Trophoblast cell (in vitro differentiated cells and primary cell): ENCODE results near the gene EIF5A.

Source experiments
- DNase-seq, 2 donors: peaks; one replicate each; pipeline ENCODE4 v3.0.0-alpha.2; 2016
- H2AFZ ChIP-seq: 2 replicates; pipeline ENCODE4 v1.6.1; 2013; ENCODE audit warnings: low read length, moderate library complexity, mild to moderate bottlenecking; ENCODE audit not compliant: insufficient read depth, poor library complexity
- H2AK5ac ChIP-seq: 2 replicates; pipeline ENCODE4 v1.6.1; 2013; ENCODE audit warnings: mild to moderate bottlenecking, low read length
- H2BK120ac ChIP-seq: 2 replicates; pipeline ENCODE4 v1.6.1; 2013; ENCODE audit warnings: low read length, mild to moderate bottlenecking, moderate library complexity; ENCODE audit not compliant: insufficient read depth, poor library complexity
- H2BK12ac ChIP-seq: 2 replicates; pipeline ENCODE4 v1.6.1; 2013; ENCODE audit warnings: mild to moderate bottlenecking, low read length, moderate library complexity
- H2BK5ac ChIP-seq: 2 replicates; pipeline ENCODE4 v1.6.1; 2013; ENCODE audit warnings: low read length, low read depth, moderate library complexity, mild to moderate bottlenecking; ENCODE audit not compliant: poor library complexity
- H3K14ac ChIP-seq: 2 replicates; pipeline ENCODE4 v1.6.1; 2013; ENCODE audit warnings: mild to moderate bottlenecking, low read length
- H3K18ac ChIP-seq: 2 replicates; pipeline ENCODE4 v1.6.1; 2013; ENCODE audit warnings: mild to moderate bottlenecking, low read length
- H3K23ac ChIP-seq: 2 replicates; pipeline ENCODE4 v1.6.1; 2013; ENCODE audit warnings: low read length
- H3K27ac ChIP-seq: 2 replicates; pipeline ENCODE4 v1.5.1; 2013; ENCODE audit warnings: low read depth, mild to moderate bottlenecking, inconsistent platforms, low read length, moderate library complexity
- H3K27me3 ChIP-seq: 2 replicates; pipeline ENCODE4 v1.6.1; 2013; ENCODE audit warnings: inconsistent platforms, mild to moderate bottlenecking, low read length, moderate library complexity; ENCODE audit not compliant: insufficient read depth
- H3K36me3 ChIP-seq, 2 experiments: 1 replicate in 1 of 2; 2 replicates in 1 of 2; pipeline ENCODE4 v1.6.1; 2013; ENCODE audit warnings: low read length in 2 of 2, mild to moderate bottlenecking in 2 of 2, moderate library complexity in 1 of 2; ENCODE audit not compliant: insufficient read depth in 2 of 2, control insufficient read depth in 1 of 2
- H3K4ac ChIP-seq: 2 replicates; pipeline ENCODE4 v1.6.1; 2013; ENCODE audit warnings: low read depth, mild to moderate bottlenecking, low read length, moderate library complexity
- H3K4me1 ChIP-seq, 2 experiments: 1 replicate in 1 of 2; 2 replicates in 1 of 2; pipeline ENCODE4 v1.6.1; 2013; ENCODE audit warnings: low read length in 2 of 2, mild to moderate bottlenecking in 2 of 2, moderate library complexity in 1 of 2; ENCODE audit not compliant: insufficient read depth in 2 of 2, control insufficient read depth in 1 of 2
- H3K4me2 ChIP-seq: 2 replicates; pipeline ENCODE4 v1.6.1; 2013; ENCODE audit warnings: inconsistent platforms, mild to moderate bottlenecking, low read length, moderate library complexity
- H3K4me3 ChIP-seq: 2 replicates; pipeline ENCODE4 v1.5.1; 2013; ENCODE audit warnings: mild to moderate bottlenecking, low read depth, low read length, inconsistent platforms
- H3K79me1 ChIP-seq: one replicate; pipeline ENCODE4 v1.6.1; 2013; ENCODE audit warnings: low read length
- H3K79me2 ChIP-seq: 2 replicates; pipeline ENCODE4 v1.6.1; 2013; ENCODE audit warnings: low read length, mild to moderate bottlenecking; ENCODE audit not compliant: control insufficient read depth, insufficient read depth, poor library complexity
- H3K9ac ChIP-seq: 2 replicates; pipeline ENCODE4 v1.6.1; 2013; ENCODE audit warnings: mild to moderate bottlenecking, low read length
- H3K9me3 ChIP-seq: 2 replicates; pipeline ENCODE4 v1.6.1; 2013; ENCODE audit warnings: low read depth, mild to moderate bottlenecking, control low read depth, inconsistent platforms, low read length; ENCODE audit not compliant: insufficient read depth
- H4K12ac ChIP-seq: 2 replicates; pipeline ENCODE4 v1.6.1; 2013; ENCODE audit warnings: low read depth, mild to moderate bottlenecking, low read length, moderate library complexity
- H4K8ac ChIP-seq: 2 replicates; pipeline ENCODE4 v1.6.1; 2013; ENCODE audit warnings: low read depth, mild to moderate bottlenecking, low read length, moderate library complexity
- H4K91ac ChIP-seq: one replicate; pipeline ENCODE4 v1.6.1; 2013; ENCODE audit warnings: low read depth, mild to moderate bottlenecking, low read length, moderate library complexity
- WGBS: extraction: QIAGEN DNeasy Blood & Tissue Kit; methylation state at CpG from one replicate; pipeline ENCODE4 v1.1.7; 2013; ENCODE audit warnings: missing lambda C conversion rate; ENCODE audit not compliant: insufficient read length, insufficient coverage; ENCODE audit errors: extremely low coverage; 5-methylcytosine and 5-hydroxymethylcytosine counted together

Gene EIF5A

GRCh38 chr17:7313890-7314718, 6.7 kb downstream of the EIF5A start:
- Histone ChIP-seq H3K36me3 (peaks cover 63 to 74% of the 10 kb centered on the region in 2 experiments), H3K4me2 (peak overlapping the region; percentile 76), H3K4me1 (peaks cover 5 to 6% of the 10 kb centered on the region in 2 experiments), H3K27me3 (no peaks in the 10 kb centered on the region), H2BK5ac (no peak overlapping the region), H2AK5ac (no peak overlapping the region), H3K79me1 (peaks cover 2% of the 10 kb centered on the region), H3K9ac (no peak overlapping the region), H4K91ac (peak overlapping the region; percentile 23), H3K18ac (no peak overlapping the region), H2BK12ac (no peak overlapping the region), H4K12ac (no peak overlapping the region), H3K9me3 (no peaks in the 10 kb centered on the region), H3K14ac (no peak overlapping the region), H3K79me2 (peaks cover 8% of the 10 kb centered on the region), H2BK120ac (no peak overlapping the region), H3K27ac (no peak overlapping the region), H3K4me3 (peak overlapping the region; percentile 91), H3K23ac (no peak overlapping the region), H3K4ac (no peak overlapping the region), H4K8ac (peak overlapping the region; percentile 93), H2AFZ (no peak overlapping the region)
- WGBS, result no CpG with 5 or more reads among the region's 9 CpGs
- DNase-seq, result no peak

- Histone ChIP-seq H2BK12ac (no peak within 1 kb of the TSS), H3K9ac (peak within 1 kb of the TSS; percentile 96), H3K79me2 (peaks cover 3% of the 10 kb centered on the region), H2BK120ac (peak within 1 kb of the TSS; percentile 50), H3K9me3 (no peaks in the 10 kb centered on the region), H2BK5ac (peak within 1 kb of the TSS; percentile 27), H2AK5ac (peak within 1 kb of the TSS; percentile 19), H3K4ac (peak within 1 kb of the TSS; percentile 50), H3K23ac (no peak within 1 kb of the TSS), H3K36me3 (peaks cover 58 to 70% of the 10 kb centered on the region in 2 experiments), H3K27ac (peak within 1 kb of the TSS; percentile 74), H3K27me3 (no peaks in the 10 kb centered on the region), H3K4me2 (peak within 1 kb of the TSS; percentile 76), H3K79me1 (peaks cover 2% of the 10 kb centered on the region), H3K18ac (peak within 1 kb of the TSS; percentile 87), H4K91ac (peak within 1 kb of the TSS; percentile 82), H2AFZ (peak within 1 kb of the TSS; percentile 84), H3K4me3 (peak within 1 kb of the TSS; percentile 91), H3K14ac (peak within 1 kb of the TSS; percentile 90), H3K4me1 (peaks cover 4 to 5% of the 10 kb centered on the region in 2 experiments), H4K12ac (peak within 1 kb of the TSS; percentile 87), H4K8ac (peak within 1 kb of the TSS; percentile 93)
- no CpG with 5 or more reads among the region's 95 CpGs for WGBS
- peak; percentile 86 to 92 for DNase-seq
Observed at GRCh38 chr17:7314719-7315569, 7.5 kb downstream of the EIF5A start, which contains the start of gene GPS2. Gene GPS2 (minus strand): TSS chr17:7315360. CDS start chr17:7315052, 308 bp downstream.

GRCh38 chr17:7315570-7316235, 8.3 kb downstream of the EIF5A start:
- Histone ChIP-seq H3K23ac (no peak overlapping the region), H3K4me1 (peaks cover 4 to 5% of the 10 kb centered on the region in 2 experiments), H2BK5ac (no peak overlapping the region), H4K91ac (peak overlapping the region; percentile 82), H3K36me3 (peaks cover 62 to 71% of the 10 kb centered on the region in 2 experiments), H3K79me1 (peaks cover 2% of the 10 kb centered on the region), H3K9ac (peak overlapping the region; percentile 96), H3K18ac (peak overlapping the region; percentile 87), H3K14ac (peak overlapping the region; percentile 90), H3K27ac (peak overlapping the region; percentile 74), H4K12ac (peak overlapping the region; percentile 87), H3K4me3 (peak overlapping the region; percentile 91), H2BK120ac (peak overlapping the region; percentile 50), H2AFZ (peak overlapping the region; percentile 84), H3K4ac (peak overlapping the region; percentile 50), H3K79me2 (peaks cover 1% of the 10 kb centered on the region), H2BK12ac (no peak overlapping the region), H3K27me3 (no peaks in the 10 kb centered on the region), H4K8ac (peak overlapping the region; percentile 93), H2AK5ac (peak overlapping the region; percentile 19), H3K9me3 (no peaks in the 10 kb centered on the region), H3K4me2 (peak overlapping the region; percentile 76)
- DNase-seq, result peak in 1 of 2 donors; percentile 39
- no CpG with 5 or more reads among the region's 30 CpGs for WGBS
